GM18520 (cell line): ENCODE measurements around the gene CTDSP2.
"Not testable (repeated sequence)": the region's sequence is repeated elsewhere in the genome, so short reads cannot be mapped to it uniquely, and the experiment has no call there.

Source experiments
- ATAC-seq: cut with Tn5 transposase; IDR thresholded peaks from one replicate; pipeline ENCODE4 v1.9.1; 2021; ENCODE audit not compliant: unreplicated experiment

CTDSP2 gene

GRCh38 chr12:57846577-57847319 is at the start of gene CTDSP2:
Gene CTDSP2, minus strand, starts transcription at chr12:57846729. Its CDS starts 294 bp downstream, at chr12:57846435.
- peak; percentile 39 for ATAC-seq

GRCh38 chr12:57896115-57896433 is 49.5 kb upstream of the CTDSP2 start:
- ATAC-seq, result no peak

- ATAC-seq, result no peak
Observed at GRCh38 chr12:57895389-57896114, 49.0 kb upstream of the CTDSP2 start.

- ATAC-seq, result no peak
Observed at GRCh38 chr12:57894399-57895292, 48.1 kb upstream of the CTDSP2 start.

GRCh38 chr12:57893431-57894353 is 47.2 kb upstream of the CTDSP2 start:
- ATAC-seq, result no peak

GRCh38 chr12:57892232-57892972 is 45.9 kb upstream of the CTDSP2 start:
- no peak for ATAC-seq

GRCh38 chr12:57891542-57892228 is 45.2 kb upstream of the CTDSP2 start:
- ATAC-seq, result no peak

GRCh38 chr12:57890191-57891115 is 43.9 kb upstream of the CTDSP2 start:
- ATAC-seq, result no peak

GRCh38 chr12:57889500-57889989 is 43.0 kb upstream of the CTDSP2 start:
- no peak for ATAC-seq

GRCh38 chr12:57888409-57889157 is 42.1 kb upstream of the CTDSP2 start:
- ATAC-seq, result no peak

- ATAC-seq, result no peak
Observed at GRCh38 chr12:57887631-57888408, 41.3 kb upstream of the CTDSP2 start.

GRCh38 chr12:57886964-57887363 is 40.4 kb upstream of the CTDSP2 start:
- not testable (repeated sequence) for ATAC-seq

GRCh38 chr12:57886542-57886941 is 40.0 kb upstream of the CTDSP2 start:
- ATAC-seq, result no peak

- no peak for ATAC-seq
Observed at GRCh38 chr12:57885207-57885606, 38.7 kb upstream of the CTDSP2 start.

GRCh38 chr12:57883700-57884099 is 37.2 kb upstream of the CTDSP2 start:
- no peak for ATAC-seq

GRCh38 chr12:57883057-57883456 is 36.5 kb upstream of the CTDSP2 start:
- ATAC-seq, result no peak
